ENCODE results near the gene NT5DC3.

NT5DC3 gene

DNA sequence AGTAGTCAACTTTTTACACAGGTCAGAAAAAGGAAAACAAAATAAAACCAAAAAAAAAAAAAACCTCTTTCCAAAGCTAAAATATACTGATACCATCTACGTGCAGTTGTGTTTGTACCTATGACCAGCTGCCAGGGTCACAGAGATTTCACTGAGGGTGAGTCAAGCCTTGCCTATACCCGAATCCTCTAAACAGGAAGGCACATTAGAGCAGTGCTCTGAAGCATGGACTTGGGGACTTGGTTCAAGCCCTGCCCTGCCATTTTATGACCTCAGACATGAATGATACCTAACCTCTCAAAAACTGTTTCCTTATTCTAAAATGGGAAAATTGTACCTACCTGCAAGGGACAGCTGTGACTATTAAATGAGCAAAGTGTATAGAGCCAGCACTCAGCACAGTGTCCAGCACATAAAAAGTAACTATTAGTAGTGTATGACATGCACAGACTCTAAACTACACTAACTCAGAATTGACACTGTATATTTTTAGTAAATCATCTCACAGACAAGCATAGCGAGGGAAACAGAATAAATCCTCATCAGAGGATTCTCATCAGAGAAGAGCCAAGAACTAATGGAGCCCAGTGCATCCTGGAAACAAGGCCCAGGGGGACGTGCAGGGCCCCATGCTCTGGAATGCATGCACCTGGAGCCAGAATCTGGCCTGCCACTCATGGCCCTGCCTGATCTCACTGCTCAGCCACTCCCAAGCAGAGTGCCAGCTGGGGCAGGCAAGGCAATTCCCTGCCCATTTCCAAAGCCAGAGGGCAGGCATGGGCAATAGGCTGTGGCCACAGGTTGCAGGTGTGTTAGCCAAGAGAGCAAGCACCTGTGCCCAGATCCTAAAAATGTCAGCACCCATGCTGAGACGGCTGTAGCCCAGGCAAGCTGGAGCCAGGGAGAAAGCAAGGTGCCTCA lies 57.0 kb downstream of the NT5DC3 start:
- DNase-seq (ENCODE audit: low read depth in 2 of 2), result no peak

DNA sequence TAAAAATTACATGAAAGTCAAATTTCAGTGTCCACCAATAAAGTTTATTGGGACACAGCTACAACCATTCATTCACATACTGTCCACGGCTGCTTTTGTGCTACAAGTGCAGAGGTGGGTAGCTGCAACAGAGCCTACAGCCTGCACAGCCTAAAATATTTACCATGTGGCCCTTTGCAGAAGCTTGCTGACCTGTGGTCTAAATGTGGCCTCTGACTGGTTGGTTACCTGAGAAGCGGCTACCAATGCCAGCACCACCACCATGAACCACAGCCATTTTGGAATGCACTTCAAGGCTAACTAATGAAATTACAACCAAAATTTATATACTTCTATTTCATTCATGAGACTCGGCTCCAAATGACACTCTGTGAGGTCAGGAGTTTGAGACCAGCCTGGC lies 58.6 kb downstream of the NT5DC3 start:
- no peak for DNase-seq (ENCODE audit: low read depth in 2 of 2)

DNA sequence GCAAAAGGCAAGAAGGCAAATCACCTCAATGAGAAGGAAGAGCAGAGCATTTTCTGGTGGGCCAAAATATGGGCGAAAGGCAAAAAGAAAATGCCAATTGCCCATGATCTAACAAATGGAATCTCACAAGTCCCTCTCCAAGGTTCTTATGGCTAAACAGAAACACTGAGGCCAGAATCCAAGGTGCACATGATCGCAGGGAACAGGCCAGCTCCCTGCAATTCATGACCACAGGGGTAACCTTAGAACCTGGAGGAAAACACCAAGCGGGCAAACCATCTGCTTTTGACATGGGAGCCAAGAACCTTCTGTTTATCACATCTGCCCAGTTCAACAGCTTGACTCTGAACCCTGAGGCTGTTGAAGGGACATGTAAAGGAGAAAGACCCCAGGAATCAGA lies 60.0 kb downstream of the NT5DC3 start:
- DNase-seq (ENCODE audit: low read depth in 2 of 2), result no peak

DNA sequence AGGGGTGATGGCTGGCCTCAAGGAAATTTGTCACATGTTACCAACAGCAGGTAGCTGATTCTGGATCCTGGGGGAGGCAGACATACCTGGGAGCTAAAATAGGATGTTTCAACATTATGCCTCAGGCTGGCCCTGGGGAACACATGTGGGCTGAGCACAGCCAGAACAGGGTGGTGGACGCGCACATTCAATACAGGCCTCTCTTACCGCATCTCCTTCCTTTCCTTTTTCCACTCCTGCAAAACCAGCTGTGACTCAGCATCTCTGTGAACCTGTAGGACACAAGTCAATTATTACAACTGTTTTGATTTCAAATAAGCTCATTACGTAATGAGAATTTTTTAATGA lies 61.0 kb downstream of the NT5DC3 start:
- DNase-seq (ENCODE audit: low read depth in 2 of 2), result no peak

DNA sequence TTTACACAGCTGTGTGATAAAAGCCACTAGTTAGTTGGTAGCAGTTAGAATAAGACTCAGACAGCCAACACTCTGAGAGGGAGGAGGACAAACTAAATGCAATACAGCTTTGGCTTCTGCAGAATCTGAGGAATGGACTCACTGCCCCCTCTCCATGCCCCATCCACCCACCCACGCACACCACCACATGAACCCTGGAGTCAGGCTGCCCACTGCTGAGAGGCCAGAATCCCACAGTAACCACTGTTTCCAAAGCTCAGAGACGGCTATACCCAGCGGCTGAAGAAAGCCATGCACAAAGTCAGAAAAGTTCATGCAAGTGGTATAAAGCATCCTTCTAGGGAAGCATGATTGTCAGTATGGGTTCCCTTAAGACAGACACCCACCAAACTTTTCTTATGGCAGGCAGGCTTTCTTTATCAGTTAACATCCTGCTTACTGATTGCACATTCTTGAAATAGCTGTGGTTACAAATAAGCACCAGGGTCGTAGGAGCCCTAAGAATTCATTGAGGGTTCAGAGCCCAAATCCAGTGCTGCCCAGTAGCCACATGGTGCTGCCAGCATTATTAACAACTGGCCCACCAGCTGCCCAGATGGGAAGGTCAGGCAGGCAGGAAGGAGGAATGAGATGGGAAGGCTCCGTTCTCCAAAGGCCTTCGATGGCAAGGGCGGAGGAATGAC lies 61.5 kb downstream of the NT5DC3 start:
- DNase-seq (ENCODE audit: low read depth in 2 of 2), result no peak

DNA sequence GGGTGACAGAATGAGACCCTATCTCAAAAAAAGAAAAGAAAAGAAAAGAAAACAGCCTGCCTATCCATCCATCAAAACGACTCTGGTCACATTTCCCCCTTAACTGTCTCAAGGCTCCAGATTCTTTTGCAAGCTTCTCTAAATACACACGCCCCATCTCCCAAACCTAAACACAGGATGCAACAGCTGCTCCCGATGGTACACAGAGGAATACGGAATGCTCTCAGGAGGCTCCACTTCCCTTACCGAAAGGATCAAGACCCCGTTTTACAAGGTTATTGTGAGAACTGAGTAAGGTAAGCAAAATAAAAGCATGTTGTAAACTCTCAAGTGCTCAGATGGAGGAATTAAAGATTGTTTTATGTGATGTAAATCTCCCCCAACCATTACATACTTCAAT lies 62.3 kb downstream of the NT5DC3 start:
- DNase-seq (ENCODE audit: low read depth in 2 of 2), result no peak

DNA sequence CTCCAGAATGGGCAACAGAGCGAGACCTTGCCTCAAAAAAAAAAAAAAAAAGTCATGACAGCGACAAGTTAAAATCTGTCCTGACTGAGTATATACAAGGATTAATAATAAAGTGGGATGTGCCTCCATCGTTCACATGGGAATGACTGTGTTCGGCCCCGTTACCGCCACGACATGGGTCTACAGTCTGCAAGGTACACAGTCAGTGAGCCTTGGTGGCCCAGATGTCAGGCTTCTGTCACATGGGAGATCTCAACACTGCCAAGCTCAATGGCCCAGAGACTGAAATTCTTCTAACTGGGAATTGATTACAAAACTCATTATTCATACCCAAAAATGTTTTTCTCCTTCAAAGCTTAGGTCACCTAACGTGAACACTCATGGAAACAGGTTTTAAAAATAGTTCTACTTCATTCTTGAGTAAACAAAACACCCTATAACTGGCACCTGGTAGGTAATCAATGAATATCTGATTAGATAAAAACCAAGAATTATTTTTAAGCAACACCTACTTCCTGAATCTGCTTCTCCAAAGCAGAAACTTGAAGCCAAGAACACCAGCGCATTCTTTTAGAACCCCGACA lies 66.0 kb downstream of the NT5DC3 start:
- no peak for DNase-seq (ENCODE audit: low read depth in 2 of 2)

DNA sequence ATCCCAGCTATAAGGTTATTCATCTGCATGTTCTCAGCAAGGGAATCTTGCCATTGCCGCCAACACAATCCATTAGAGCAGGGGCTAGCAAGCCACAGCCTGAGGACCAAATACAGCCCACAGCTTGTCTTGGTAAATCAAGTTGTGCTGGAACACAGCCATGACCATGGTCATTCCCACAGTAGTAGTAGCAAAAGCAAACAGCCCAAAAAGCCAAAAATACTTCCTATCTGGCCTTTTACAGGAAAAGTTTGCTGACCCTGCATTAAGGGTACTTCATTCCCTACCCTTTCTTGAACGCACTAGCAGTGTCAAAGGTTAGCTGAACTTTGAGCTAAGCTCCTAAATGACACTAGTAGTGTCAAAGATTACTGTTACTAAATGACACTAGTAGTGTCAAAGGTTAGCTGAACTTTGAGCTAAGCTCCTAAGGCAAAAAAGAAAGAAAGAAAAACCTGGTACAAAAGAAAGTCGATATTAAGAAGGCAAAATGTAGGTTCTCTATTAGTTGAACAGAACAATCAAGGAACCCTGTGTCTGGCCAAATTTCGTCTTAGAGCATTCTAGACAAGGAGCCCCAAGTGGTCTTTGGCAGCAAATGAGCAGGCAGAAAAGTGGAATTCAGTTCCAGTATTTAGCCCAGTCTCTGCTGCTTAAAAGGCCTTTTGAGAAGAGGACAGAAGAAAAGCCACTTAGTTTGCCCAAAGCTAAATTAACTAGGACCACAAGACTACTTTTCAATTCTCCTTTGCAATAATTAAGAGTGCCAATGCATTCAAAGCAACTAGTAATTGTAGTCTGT lies 67.7 kb downstream of the NT5DC3 start:
- DNase-seq (ENCODE audit: low read depth in 2 of 2), result no peak

DNA sequence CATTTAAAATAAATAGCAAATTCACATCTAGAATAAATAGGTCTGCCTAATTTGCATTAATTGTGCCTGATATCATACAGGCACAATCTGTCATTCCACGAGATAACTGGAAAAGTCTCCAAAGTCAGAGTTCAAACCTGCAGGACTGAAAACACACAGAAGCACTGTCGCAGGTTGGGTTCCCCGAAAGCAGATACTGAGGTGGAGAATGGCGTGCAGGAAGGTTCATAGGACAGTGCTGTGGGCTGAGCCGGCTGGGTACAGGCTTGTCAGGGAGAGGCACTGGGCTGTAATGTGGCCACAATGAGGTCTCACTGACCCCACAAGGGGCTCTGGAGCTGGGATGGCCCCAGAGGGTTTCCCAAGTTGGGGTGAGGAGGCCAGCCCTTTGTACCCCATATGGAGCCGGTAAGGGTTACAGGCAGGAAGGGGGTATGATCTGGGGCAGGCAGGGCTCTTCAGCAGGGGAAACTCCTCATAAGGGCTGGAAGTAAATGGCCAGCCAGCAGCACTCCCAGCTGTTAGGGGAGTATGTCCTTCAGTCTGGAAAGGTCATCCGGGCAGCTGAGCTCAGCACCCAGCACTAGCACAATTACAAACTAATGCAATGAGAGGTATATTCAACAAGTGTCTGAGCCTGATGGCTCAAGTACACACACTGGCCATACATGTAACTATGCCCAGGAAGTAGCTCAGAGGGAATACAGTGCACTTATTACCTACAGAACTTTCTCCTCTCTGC lies 68.5 kb downstream of the NT5DC3 start:
- no peak for DNase-seq (ENCODE audit: low read depth in 2 of 2)

DNA sequence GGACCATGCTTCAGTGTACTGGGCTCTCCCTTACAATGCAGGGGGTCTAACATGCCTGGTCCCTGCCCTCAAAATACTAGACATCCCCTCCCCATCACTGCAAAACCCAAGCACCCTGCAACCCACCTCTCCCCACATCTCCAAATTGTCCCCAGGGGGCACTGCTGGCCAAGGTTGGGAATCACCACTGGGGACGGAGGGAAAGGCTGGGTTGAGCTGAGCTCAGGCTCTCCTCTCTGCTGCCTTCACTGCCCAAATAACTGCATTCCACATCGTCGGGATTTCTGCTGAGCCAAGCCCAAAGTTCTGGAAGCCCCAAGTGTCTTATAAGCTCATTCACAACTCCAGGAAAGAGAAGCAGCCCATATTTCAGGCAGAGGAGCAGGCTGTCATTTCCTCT lies 69.6 kb downstream of the NT5DC3 start:
- peak in 1 of 2 donors; percentile 4 for DNase-seq (ENCODE audit: low read depth in 2 of 2)

DNA sequence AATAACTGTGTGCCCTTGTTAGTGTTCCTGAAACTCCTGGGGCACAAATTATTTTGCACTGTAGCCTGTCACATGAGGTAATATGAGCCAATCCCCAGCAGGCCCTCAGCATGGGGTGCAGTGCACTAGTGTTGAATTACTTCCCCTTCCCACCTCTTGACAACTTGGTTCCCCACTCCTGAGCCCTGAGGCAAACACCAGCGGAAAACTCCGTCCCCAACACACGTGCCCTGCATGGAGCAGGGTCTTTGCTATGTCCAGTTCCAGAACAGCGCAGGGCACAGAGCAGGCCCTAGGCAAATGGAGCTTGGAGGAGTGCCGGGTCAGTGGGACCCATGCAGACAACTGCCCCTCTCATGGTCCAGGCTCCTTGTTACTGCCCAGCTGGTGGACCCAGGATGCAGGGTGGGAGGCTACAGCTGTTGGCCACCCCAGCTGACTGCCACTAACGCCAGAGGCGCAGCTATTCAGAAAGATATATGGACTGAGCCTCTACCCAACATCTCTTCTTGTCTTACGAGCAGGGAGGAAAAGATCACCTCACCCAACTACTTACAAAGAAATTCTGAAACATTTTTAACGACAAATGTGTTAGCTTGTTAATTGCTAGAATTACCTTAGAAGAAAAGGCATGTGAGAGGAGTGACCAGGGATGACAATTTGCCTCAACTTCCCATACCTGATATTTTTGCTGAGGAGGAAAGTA lies 71.6 kb downstream of the NT5DC3 start:
- no peak for DNase-seq (ENCODE audit: low read depth in 2 of 2)

DNA sequence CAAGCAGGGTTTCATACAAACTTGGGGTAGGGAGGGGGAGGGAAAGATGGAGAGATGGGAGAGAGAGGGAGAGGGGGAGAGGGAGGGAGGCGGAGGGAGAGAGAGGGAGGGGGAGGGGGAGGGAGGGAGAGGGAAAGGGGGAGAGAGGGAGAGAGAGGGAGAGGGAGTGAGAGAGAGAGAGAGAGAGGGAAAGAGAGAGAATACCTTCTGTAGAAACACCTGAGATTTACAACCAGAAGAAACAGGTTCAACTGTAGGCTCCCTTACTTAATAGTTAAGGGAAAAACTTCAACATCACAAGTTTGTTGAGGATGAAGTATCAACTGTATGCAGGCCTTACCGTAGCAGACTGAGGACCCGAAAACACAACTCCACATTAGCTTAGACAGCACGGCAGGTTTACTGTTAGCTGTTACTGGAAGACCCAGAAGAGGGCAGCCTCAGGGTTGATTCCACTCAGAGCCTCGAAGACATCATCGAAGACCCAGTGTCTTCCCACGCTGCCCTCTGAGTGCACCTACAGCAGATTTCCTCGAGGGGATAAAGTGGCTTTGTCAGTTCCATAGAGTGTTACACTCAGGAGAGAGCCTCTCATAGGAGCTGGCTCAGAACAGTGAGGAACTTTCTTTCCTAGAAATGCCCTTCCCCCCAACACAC lies 72.4 kb downstream of the NT5DC3 start:
- DNase-seq (ENCODE audit: low read depth in 2 of 2), result no peak

DNA sequence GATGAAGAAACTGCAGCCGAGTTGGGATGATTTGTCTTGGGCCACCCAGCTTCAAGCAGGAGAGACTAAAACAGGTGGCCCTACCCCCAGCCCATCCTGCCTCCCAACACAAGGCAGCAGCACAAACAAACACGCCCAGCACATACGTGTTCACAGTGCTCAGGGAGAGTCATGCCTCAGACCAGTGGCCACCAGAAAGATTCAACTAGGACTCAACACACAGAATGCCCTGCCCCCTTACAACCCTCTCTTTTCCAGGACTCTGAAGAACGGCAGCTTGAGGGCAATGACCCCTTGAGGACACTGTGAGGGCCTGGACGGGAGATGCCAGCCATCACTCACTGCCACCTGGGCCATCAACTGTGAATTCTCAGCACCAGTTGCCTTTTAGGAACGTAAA lies 75.0 kb downstream of the NT5DC3 start:
- no peak for DNase-seq (ENCODE audit: low read depth in 2 of 2)

DNA sequence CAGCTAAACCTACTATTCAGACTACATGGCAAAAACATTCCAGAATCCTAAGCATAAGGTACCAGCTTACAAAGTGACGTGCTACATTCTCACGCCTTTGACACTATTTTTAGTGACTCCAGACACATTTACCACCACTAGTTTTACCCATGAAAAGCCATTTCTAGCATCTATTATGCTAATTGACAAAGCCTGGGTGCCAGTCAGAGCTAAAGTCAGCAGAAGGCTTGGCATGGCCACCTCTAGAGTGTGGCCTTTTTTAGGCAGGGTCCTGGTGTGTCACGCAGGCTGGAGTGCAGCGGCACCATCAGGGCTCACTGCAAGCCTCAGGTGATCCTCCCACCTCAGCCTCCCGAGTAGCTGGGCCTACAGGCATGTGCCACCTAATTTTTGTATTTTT lies 75.7 kb downstream of the NT5DC3 start:
- DNase-seq (ENCODE audit: low read depth in 2 of 2), result no peak

DNA sequence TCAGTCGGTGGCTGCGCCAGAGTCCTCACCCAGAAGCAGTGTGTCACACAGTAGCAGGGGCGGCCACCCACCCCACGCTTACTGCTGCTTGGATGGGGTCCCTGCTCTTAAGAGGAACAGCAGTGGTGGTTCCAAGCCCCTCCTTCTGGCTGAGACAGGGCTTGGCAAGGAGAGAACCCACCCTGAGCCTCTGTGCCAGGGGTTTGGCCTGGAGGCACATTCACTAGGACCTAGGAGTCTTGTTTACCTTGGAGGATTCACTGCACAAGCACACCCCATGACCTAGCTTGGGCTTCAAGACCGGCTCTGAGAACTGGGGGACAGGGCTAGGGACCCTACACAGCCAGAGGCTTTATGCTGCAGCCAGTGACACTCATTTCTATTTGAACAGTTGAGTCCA lies 78.6 kb downstream of the NT5DC3 start:
- no peak for DNase-seq (ENCODE audit: low read depth in 2 of 2)

DNA sequence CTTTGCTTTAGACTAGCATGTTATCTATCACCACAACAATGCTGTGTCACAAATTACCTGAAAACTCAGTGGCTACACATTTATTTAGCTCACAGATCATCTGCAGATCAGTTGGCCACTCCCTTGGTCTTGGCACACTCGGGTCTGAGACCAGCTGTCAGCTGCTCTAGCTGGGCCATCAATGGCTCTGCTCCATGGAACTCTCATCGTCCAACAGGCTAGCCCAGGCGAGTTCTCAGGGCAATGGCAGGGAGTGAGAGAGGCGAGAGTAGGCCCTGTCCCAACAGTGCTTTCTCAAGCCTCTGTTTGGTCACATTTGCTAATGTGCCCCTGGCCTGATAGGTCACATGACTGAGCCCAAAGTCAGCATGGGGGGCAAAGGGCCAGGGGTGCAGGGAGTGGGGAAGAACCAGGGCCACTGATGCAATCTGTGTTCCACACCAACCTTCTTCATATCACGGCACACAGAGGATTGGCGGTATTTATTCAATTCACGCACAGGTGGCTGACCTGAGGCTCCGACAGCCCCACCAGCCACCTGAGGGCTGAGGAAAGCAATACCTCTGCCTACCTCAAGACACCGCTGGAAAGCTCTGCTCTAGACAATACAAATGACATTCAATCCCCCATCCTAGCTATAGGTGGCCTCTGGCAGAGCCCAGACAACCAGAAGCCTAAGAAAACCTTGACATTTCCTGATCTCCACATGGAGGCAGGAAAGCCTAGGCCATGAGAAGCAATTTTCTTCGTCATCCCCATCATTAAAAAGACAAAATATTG lies 82.5 kb downstream of the NT5DC3 start:
- DNase-seq (ENCODE audit: low read depth in 2 of 2), result no peak

DNA sequence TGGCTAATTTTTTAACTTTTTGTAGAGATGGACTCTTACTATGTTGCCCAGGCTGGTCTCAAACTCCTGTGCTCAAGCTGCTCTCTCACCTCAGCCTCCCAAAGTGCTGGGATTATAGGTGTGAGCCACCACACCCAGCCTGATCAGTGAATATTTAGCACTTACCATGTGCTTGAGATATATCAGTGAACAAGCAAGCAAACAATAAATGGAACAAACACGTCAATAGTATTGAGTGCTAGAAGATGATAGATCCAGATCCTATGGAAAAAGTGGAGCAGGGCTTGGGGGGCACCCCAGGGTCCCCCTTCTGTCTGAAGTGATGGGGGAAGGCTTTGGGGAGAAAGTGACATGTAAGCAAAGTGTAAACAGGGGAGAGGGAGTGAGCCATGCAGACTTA lies 83.8 kb downstream of the NT5DC3 start:
- no peak for DNase-seq (ENCODE audit: low read depth in 2 of 2)

DNA sequence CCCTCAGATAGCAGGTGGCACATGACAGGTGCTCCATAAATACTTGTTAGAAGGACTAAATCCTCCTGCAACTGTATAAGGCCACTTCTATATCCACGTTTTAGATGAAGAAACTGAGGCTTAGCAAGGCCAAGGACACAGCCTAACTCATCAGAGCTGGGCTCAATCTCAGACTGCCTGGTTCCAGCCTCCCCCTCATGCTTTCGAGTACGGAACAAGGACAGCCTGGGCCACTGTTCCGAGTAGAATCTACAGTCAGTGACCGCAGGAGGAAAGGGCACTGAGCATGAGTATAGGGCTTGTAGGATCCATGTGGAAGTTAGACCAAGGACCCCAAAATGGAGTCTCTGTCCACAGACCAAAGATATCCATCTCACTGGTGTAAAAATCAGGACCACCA lies 84.6 kb downstream of the NT5DC3 start:
- no peak for DNase-seq (ENCODE audit: low read depth in 2 of 2)

DNA sequence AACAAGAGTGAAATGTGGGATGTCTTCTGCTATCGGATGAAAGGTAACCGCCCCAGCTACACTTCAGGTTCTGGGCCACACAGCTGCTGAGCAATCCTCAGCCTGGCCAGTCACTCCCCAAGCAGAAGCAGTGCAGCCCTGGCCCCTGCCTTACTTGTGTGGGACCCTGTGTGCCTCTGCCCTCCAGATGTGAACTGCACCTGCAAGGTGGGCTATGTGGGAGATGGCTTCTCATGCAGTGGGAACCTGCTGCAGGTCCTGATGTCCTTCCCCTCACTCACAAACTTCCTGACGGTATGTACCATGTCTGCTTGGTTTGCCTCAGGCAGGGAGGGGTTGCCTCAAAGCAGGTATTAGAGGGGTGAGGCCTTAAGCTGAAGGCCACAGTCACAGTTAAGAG lies 85.6 kb downstream of the NT5DC3 start:
- no peak for DNase-seq (ENCODE audit: low read depth in 2 of 2)

DNA sequence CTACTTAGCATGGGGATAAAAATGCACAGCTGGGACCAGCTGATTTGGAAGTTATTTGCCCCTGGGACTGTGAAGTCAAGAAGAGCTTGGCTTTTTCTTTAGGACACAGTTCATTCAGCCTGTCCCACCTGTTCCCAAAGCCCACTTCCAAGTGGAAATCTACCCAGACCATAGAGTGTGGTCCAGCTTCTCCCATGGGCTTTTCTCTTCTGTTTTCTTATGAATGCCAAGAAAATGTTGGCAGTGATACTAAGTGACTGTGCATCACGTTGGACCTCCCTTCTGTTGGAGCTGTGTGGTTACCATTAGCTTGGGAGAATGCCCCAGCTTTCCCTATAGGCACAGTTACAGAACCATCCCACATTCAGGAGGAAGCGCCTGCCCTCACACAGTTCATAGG lies 89.4 kb downstream of the NT5DC3 start:
- DNase-seq (ENCODE audit: low read depth in 2 of 2), result no peak

Data from stimulated activated CD4-positive, alpha-beta T cell treated with anti-CD3 and anti-CD28 coated beads, Interleukin-15, amount 100 ng/mL, for 48 hours (primary cell).